H1 (cell line): ENCODE data around the gene SULF2.

Experiments
- EGR1 ChIP-seq: IDR thresholded peaks from 2 replicates; pipeline ENCODE4 v1.6.1; 2011; ENCODE audit warnings: low read depth, low read length, borderline replicate concordance
- TAF1 ChIP-seq: IDR thresholded peaks from 2 replicates; pipeline ENCODE4 v1.6.1; 2011; ENCODE audit warnings: mild to moderate bottlenecking, low read depth, low read length

- TF ChIP-seq TAF1 (no peak), EGR1 (no peak)
Measured at GRCh38 chr20:47789764-47790579, 4.7 kb upstream of the SULF2 start.
